MCF 10A (cell line): Measurements from ENCODE around the gene SOX2. TPM values are rescaled to one million over a fixed set of nuclear protein-coding genes. Genes with fewer than 3 reads are reported as not detected.
"Not testable (repeated sequence)": the region's sequence is repeated elsewhere in the genome, so short reads cannot be mapped to it uniquely, and the experiment has no call there.

Source experiments
- BruUV-seq: library from RNA; stranded (reverse); fragments of 400-500 nt; replicated peaks from 2 replicates; lab custom pipeline; 2021; lab: Mats Ljungman, UMichigan
- CTCF ChIA-PET: fragments of 300-600 bp; sonication (Branson Sonifier 250); formaldehyde crosslinking; extraction: SDS; loops from one replicate; lab custom pipeline; 2021; ENCODE audit warnings: antibody characterized with exemption, inconsistent platforms; lab: Yijun Ruan, JAX
- POLR2A ChIA-PET: fragments of 300-600, 350-650 bp; sonication (Branson Sonifier 250); formaldehyde crosslinking; extraction: SDS; loops from one replicate; lab custom pipeline; 2020; ENCODE audit warnings: antibody characterized with exemption, inconsistent platforms; lab: Yijun Ruan, JAX
- DNase-seq: peaks from one replicate; pipeline ENCODE4 v3.0.0-alpha.2; 2018; ENCODE audit not compliant: unreplicated experiment
- H3K27ac Mint-ChIP-seq: one replicate; pipeline ENCODE4 v1.8.0; 2022; ENCODE audit warnings: mild to moderate bottlenecking, low read depth, mixed read lengths; ENCODE audit not compliant: unreplicated experiment
- H3K27me3 Mint-ChIP-seq: one replicate; pipeline ENCODE4 v1.8.0; 2022; ENCODE audit warnings: mixed read lengths; ENCODE audit not compliant: insufficient read depth, unreplicated experiment
- H3K36me3 Mint-ChIP-seq: one replicate; pipeline ENCODE4 v1.8.0; 2022; ENCODE audit warnings: mild to moderate bottlenecking, moderate library complexity, mixed read lengths; ENCODE audit not compliant: insufficient read depth, unreplicated experiment
- H3K4me1 Mint-ChIP-seq: one replicate; pipeline ENCODE4 v1.8.0; 2022; ENCODE audit warnings: mixed read lengths; ENCODE audit not compliant: insufficient read depth, unreplicated experiment
- H3K4me3 Mint-ChIP-seq: one replicate; pipeline ENCODE4 v1.8.0; 2022; ENCODE audit warnings: mild to moderate bottlenecking, moderate library complexity, mixed read lengths; ENCODE audit not compliant: unreplicated experiment
- H3K9me3 Mint-ChIP-seq: one replicate; pipeline ENCODE4 v1.8.0; 2022; ENCODE audit warnings: mixed read lengths; ENCODE audit not compliant: unreplicated experiment
- CTCF ChIP-seq: fragments of 200-600 bp; IDR thresholded peaks from one replicate; pipeline ENCODE4 v1.8.0; 2022; ENCODE audit warnings: antibody characterized with exemption, mild to moderate bottlenecking; ENCODE audit not compliant: unreplicated experiment
- intact Hi-C: fragments of 100-400 bp; cut with micrococcal nuclease; formaldehyde crosslinking; loops from 2 replicates; pipeline ENCODE4 v1.14.1; 2022
- total RNA-seq: library from RNA; stranded (reverse); gene quantifications from 2 replicates; pipeline ENCODE4 v1.2.3, GENCODE V29; 2022

SOX2 gene
- total RNA-seq, 1 experiment from 2014 or later, result not detected

GRCh38 chr3:181761906-181762305, 50.2 kb downstream of the SOX2 start:
- TF ChIP-seq CTCF, result no peak
- CTCF ChIA-PET, result interaction anchor here (0.6 kb wide), 1 partner anchor 172 kb away, joined by 6 read pairs; no protein-coding TSS in a partner anchor
- Mint-ChIP-seq H3K4me1 (no peaks in the 10 kb centered on the region), H3K36me3 (no peaks in the 10 kb centered on the region), H3K9me3 (no peaks in the 10 kb centered on the region), H3K27me3 (no peaks in the 10 kb centered on the region), H3K4me3 (no peak overlapping the region), H3K27ac (no peak overlapping the region)
- no peak for DNase-seq
- BruUV-seq, result no TSS peak
- intact Hi-C loops, result no loop called here
- POLR2A ChIA-PET, result no interaction called here

- CTCF ChIA-PET, DNase-seq, H3K27me3 Mint-ChIP-seq, H3K4me3 Mint-ChIP-seq, H3K9me3 Mint-ChIP-seq, H3K4me1 Mint-ChIP-seq, H3K36me3 Mint-ChIP-seq, POLR2A ChIA-PET, BruUV-seq, H3K27ac Mint-ChIP-seq, intact Hi-C loops: not testable (repeated sequence)
These were observed 52.3 kb downstream of the SOX2 start for GRCh38 chr3:181764033-181764432.
